Stimulated activated CD8-positive, alpha-beta memory T cell treated with anti-CD3 and anti-CD28 coated beads, Interleukin-4, amount 100 ng/mL, for 24 hours (primary cell): ENCODE data around the gene MARCHF9.

Source experiments
- DNase-seq: peaks from one replicate; pipeline ENCODE4 v3.0.0-alpha.2; 2020; ENCODE audit warnings: low read depth

The MARCHF9 gene

GRCh38 chr12:57755194-57755453, 221 bp downstream of the MARCHF9 start:
- DNase-seq = no peak

- no peak for DNase-seq
Measured at GRCh38 chr12:57755454-57756372, 810 bp downstream of the MARCHF9 start.

- DNase-seq = peak; percentile 57
Measured at GRCh38 chr12:57756406-57757341, 1.8 kb downstream of the MARCHF9 start.

- DNase-seq = no peak
Measured at GRCh38 chr12:57757771-57758170, 2.9 kb downstream of the MARCHF9 start.

GRCh38 chr12:57758552-57759359, 3.9 kb downstream of the MARCHF9 start:
- DNase-seq = no peak

- DNase-seq = no peak
Measured at GRCh38 chr12:57759360-57759980, 4.6 kb downstream of the MARCHF9 start.

- DNase-seq = no peak
Measured at GRCh38 chr12:57760347-57760982, 5.6 kb downstream of the MARCHF9 start.

- no peak for DNase-seq
Measured at GRCh38 chr12:57761391-57761998, 6.6 kb downstream of the MARCHF9 start.

- no peak for DNase-seq
Measured at GRCh38 chr12:57762463-57762862, 7.6 kb downstream of the MARCHF9 start.

- no peak for DNase-seq
Measured at GRCh38 chr12:57763881-57764661, 9.2 kb downstream of the MARCHF9 start.

- DNase-seq = no peak
Measured at GRCh38 chr12:57764662-57765002, 9.7 kb downstream of the MARCHF9 start.

GRCh38 chr12:57765003-57765697, 10.2 kb downstream of the MARCHF9 start:
- no peak for DNase-seq

- DNase-seq = no peak
Measured at GRCh38 chr12:57765698-57766463, 11.0 kb downstream of the MARCHF9 start.

GRCh38 chr12:57766464-57767304, 11.8 kb downstream of the MARCHF9 start, which contains the start of gene CYP27B1:
CYP27B1 (minus strand) TSS chr12:57767078; CDS start chr12:57767041, 37 bp downstream.
- no peak for DNase-seq

GRCh38 chr12:57767305-57767698, 12.4 kb downstream of the MARCHF9 start:
- DNase-seq = no peak

- no peak for DNase-seq
Measured at GRCh38 chr12:57767876-57768275, 13.0 kb downstream of the MARCHF9 start.

GRCh38 chr12:57769594-57769993, 14.7 kb downstream of the MARCHF9 start:
- no peak for DNase-seq

GRCh38 chr12:57770734-57771133, 15.8 kb downstream of the MARCHF9 start:
- DNase-seq = no peak
